Caco-2 (cell line): ENCODE data around the gene PLEKHA8. TPM values are rescaled to one million over a fixed set of nuclear protein-coding genes. Genes with fewer than 3 reads are reported as not detected.

Experiments used
- BruUV-seq: library from RNA; stranded (reverse); fragments of 400-500 nt; replicated peaks from 2 replicates; lab custom pipeline; 2021; lab: Mats Ljungman, UMichigan
- CTCF ChIA-PET: fragments of 300-600 bp; sonication (Branson Sonifier 250); formaldehyde crosslinking; loops from one replicate; lab custom pipeline; 2022; ENCODE audit warnings: antibody characterized with exemption; lab: Charles Lee
- POLR2A ChIA-PET: fragments of 300-600 bp; sonication (Branson Sonifier 250); formaldehyde crosslinking; loops from one replicate; lab custom pipeline; 2022; ENCODE audit warnings: antibody characterized with exemption; lab: Charles Lee
- DNase-seq, 2 experiments: peaks; one replicate each; pipeline versions ENCODE4 v3.0.0 to v3.0.0-alpha.2; 2020 to 2022
- H3K27me3 ChIP-seq: replicated peaks from 2 replicates; pipeline ENCODE4 v1.6.0; 2011; ENCODE audit warnings: low read length; ENCODE audit not compliant: control insufficient read depth, insufficient read depth
- H3K36me3 ChIP-seq: 2 replicates; pipeline ENCODE4 v1.5.1; 2011; ENCODE audit warnings: low read length; ENCODE audit not compliant: control insufficient read depth, insufficient read depth
- H3K4me1 ChIP-seq: fragments of 250-450 bp; sonication (Bioruptor Pico); 2 replicates; pipeline ENCODE4 v1.5.1; 2020; ENCODE audit warnings: mild to moderate bottlenecking
- H3K4me3 ChIP-seq: 2 replicates; pipeline ENCODE4 v1.5.1; 2011; ENCODE audit warnings: low read depth, mild to moderate bottlenecking, control low read depth, low read length
- H3K9me3 ChIP-seq: fragments of 250-450 bp; sonication (Bioruptor Pico); 2 replicates; pipeline ENCODE4 v1.5.1; 2020; ENCODE audit warnings: mild to moderate bottlenecking, moderate library complexity
- H3K27ac Mint-ChIP-seq: one replicate; pipeline ENCODE4 v1.8.0; 2022; ENCODE audit warnings: mixed read lengths; ENCODE audit not compliant: unreplicated experiment
- H3K27me3 Mint-ChIP-seq: one replicate; pipeline ENCODE4 v1.8.0; 2022; ENCODE audit warnings: mixed read lengths; ENCODE audit not compliant: insufficient read depth, unreplicated experiment
- H3K36me3 Mint-ChIP-seq: one replicate; pipeline ENCODE4 v1.8.0; 2022; ENCODE audit warnings: mild to moderate bottlenecking, mixed read lengths; ENCODE audit not compliant: insufficient read depth, unreplicated experiment
- H3K4me1 Mint-ChIP-seq: one replicate; pipeline ENCODE4 v1.8.0; 2022; ENCODE audit warnings: low read depth, mixed read lengths; ENCODE audit not compliant: unreplicated experiment
- H3K4me3 Mint-ChIP-seq: one replicate; pipeline ENCODE4 v1.8.0; 2022; ENCODE audit warnings: mild to moderate bottlenecking, moderate library complexity, mixed read lengths; ENCODE audit not compliant: unreplicated experiment
- H3K9me3 Mint-ChIP-seq: one replicate; pipeline ENCODE4 v1.8.0; 2022; ENCODE audit warnings: mixed read lengths; ENCODE audit not compliant: unreplicated experiment
- intact Hi-C: fragments of 100-400 bp; cut with micrococcal nuclease; formaldehyde crosslinking; loops from one replicate; pipeline ENCODE4 v1.10.0; 2022; ENCODE audit not compliant: unreplicated experiment
- total RNA-seq: library from RNA; stranded (reverse); gene quantifications from 2 replicates; pipeline ENCODE4 v1.2.3, GENCODE V29; 2022
- TF ChIP-seq, protein P1 (sequence below), 2 experiments: fragments of 200-600 bp in 1 of 2; IDR thresholded peaks; 1 replicate in 1 of 2; 2 replicates in 1 of 2; pipeline versions ENCODE4 v1.5.1 to v1.8.0; 2011 to 2022; ENCODE audit warnings: antibody characterized with exemption in 1 of 2, control low read depth in 1 of 2, inconsistent platforms in 1 of 2, low read depth in 1 of 2, low read length in 1 of 2, mild to moderate bottlenecking in 1 of 2, moderate library complexity in 1 of 2; ENCODE audit not compliant: insufficient read depth in 1 of 2, severe bottlenecking in 1 of 2, unreplicated experiment in 1 of 2

The PLEKHA8 gene
- total RNA-seq, 1 experiment from 2014 or later, result 32.5 TPM

DNA sequence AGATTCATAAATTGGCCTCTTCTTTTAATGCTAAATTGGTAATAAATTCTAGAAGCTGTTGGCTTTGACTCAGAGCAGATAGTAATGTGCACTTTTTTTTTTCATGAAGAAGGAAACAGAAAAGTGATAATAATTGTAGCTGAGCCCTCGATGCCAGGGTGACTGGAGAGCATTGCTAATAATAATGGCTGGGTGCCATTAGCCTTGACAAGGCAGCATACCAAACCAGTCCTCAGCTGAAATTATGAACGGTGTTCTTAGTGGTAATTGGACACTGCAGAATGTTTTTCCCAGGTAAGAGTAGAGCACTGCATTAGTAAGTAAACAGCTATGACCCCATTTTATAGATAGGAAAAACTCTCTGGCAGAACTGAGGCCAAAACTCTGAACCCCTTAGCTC is 18.9 kb downstream of the PLEKHA8 start:
- H3K36me3 ChIP-seq, result peaks cover 2% of the 10 kb centered on the region
- no peaks in the 10 kb centered on the region for H3K9me3 Mint-ChIP-seq
- ChIA-PET POLR2A (no interaction called here), CTCF (no interaction called here)
- H3K36me3 Mint-ChIP-seq, result peaks cover 36% of the 10 kb centered on the region
- TF ChIP-seq, protein P1, sequence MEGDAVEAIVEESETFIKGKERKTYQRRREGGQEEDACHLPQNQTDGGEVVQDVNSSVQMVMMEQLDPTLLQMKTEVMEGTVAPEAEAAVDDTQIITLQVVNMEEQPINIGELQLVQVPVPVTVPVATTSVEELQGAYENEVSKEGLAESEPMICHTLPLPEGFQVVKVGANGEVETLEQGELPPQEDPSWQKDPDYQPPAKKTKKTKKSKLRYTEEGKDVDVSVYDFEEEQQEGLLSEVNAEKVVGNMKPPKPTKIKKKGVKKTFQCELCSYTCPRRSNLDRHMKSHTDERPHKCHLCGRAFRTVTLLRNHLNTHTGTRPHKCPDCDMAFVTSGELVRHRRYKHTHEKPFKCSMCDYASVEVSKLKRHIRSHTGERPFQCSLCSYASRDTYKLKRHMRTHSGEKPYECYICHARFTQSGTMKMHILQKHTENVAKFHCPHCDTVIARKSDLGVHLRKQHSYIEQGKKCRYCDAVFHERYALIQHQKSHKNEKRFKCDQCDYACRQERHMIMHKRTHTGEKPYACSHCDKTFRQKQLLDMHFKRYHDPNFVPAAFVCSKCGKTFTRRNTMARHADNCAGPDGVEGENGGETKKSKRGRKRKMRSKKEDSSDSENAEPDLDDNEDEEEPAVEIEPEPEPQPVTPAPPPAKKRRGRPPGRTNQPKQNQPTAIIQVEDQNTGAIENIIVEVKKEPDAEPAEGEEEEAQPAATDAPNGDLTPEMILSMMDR (IDR thresholded peaks at IDR 0.05; ENCODE audit: insufficient read depth in 1 of 2, low read depth in 1 of 2, low read length in 1 of 2, severe bottlenecking in 1 of 2, unreplicated experiment in 1 of 2), result no peak
- intact Hi-C loops, result no loop called here
- no peaks in the 10 kb centered on the region for H3K27me3 Mint-ChIP-seq
- no peak overlapping the region for H3K27ac Mint-ChIP-seq
- H3K4me3 Mint-ChIP-seq, result no peak overlapping the region
- peaks cover 2% of the 10 kb centered on the region for H3K4me1 ChIP-seq
- no peak for DNase-seq
- BruUV-seq, result no TSS peak
- no peak overlapping the region for H3K4me3 ChIP-seq
- H3K9me3 ChIP-seq, result no peaks in the 10 kb centered on the region
- no peaks in the 10 kb centered on the region for H3K27me3 ChIP-seq
- H3K4me1 Mint-ChIP-seq, result peaks cover 1% of the 10 kb centered on the region

DNA sequence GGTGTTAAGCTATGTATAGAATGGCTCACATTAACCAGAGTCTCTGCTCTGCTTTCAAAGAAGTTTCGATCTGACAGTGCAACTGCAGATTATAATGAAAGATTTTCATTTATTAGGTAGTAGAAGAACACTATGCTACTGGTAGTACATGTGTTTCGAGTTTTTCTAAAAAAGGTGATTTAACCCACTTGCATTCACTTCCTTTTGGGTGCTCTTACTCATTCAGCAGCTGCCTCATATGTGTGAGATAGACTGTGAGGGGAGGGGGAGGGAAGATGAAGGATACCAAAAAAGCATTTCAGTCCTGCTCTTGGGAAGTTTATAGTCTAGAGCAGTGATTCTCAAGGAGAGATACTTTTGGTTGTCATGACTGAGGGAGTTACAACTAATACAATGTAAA is 20.4 kb downstream of the PLEKHA8 start:
- no peaks in the 10 kb centered on the region for H3K9me3 ChIP-seq
- CTCF ChIA-PET, result no interaction called here
- H3K27me3 ChIP-seq, result no peaks in the 10 kb centered on the region
- H3K36me3 Mint-ChIP-seq, result peaks cover 46% of the 10 kb centered on the region
- no peak overlapping the region for H3K4me3 Mint-ChIP-seq
- intact Hi-C loops, result no loop called here
- no peak overlapping the region for H3K4me3 ChIP-seq
- BruUV-seq, result no TSS peak
- no peaks in the 10 kb centered on the region for H3K4me1 ChIP-seq
- DNase-seq, result no peak
- no peaks in the 10 kb centered on the region for H3K27me3 Mint-ChIP-seq
- peaks cover 2% of the 10 kb centered on the region for H3K36me3 ChIP-seq
- POLR2A ChIA-PET, result no interaction called here
- no peak overlapping the region for H3K27ac Mint-ChIP-seq
- TF ChIP-seq, protein P1 (IDR thresholded peaks at IDR 0.05; ENCODE audit: insufficient read depth in 1 of 2, low read depth in 1 of 2, low read length in 1 of 2, severe bottlenecking in 1 of 2, unreplicated experiment in 1 of 2), result no peak
- H3K4me1 Mint-ChIP-seq, result no peaks in the 10 kb centered on the region
- H3K9me3 Mint-ChIP-seq, result no peaks in the 10 kb centered on the region

DNA sequence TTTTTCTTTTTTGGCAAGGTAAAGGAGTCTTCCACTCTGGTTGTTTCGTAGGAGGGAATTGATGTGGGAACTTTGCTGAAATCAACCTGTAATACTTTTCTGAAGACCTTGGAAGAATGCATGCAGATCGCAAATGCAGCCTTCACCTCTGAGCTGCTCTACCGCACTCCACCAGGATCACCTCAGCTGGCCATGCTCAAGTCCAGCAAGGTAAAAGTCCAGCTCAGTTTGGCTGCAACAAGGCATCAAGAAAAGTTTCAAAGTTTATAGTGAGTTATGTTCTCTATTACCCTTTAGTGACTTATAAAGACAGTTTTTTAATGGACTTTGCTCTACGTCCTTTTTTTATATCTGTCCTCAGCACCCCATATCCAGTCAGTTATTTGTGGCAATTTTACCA is 21.0 kb downstream of the PLEKHA8 start:
- peaks cover 46% of the 10 kb centered on the region for H3K36me3 Mint-ChIP-seq

More for the DNA sequence above, 21.0 kb downstream of the PLEKHA8 start:
- Histone ChIP-seq H3K9me3 (no peaks in the 10 kb centered on the region), H3K4me3 (no peak overlapping the region), H3K4me1 (no peaks in the 10 kb centered on the region), H3K27me3 (no peaks in the 10 kb centered on the region), H3K36me3 (peaks cover 2% of the 10 kb centered on the region)
- Mint-ChIP-seq H3K27ac (no peak overlapping the region), H3K4me3 (no peak overlapping the region), H3K27me3 (no peaks in the 10 kb centered on the region), H3K9me3 (no peaks in the 10 kb centered on the region), H3K4me1 (no peaks in the 10 kb centered on the region)
- intact Hi-C loops, result no loop called here
- ChIA-PET CTCF (no interaction called here), POLR2A (no interaction called here)
- no peak for DNase-seq
- no TSS peak for BruUV-seq
- TF ChIP-seq, protein P1 (IDR thresholded peaks at IDR 0.05; ENCODE audit: insufficient read depth in 1 of 2, low read depth in 1 of 2, low read length in 1 of 2, severe bottlenecking in 1 of 2, unreplicated experiment in 1 of 2), result no peak
